WERI-Rb-1 (cell line): ENCODE data around the gene NET1.

ENCODE experiments used
- DNase-seq: peaks from one replicate; pipeline ENCODE4 v3.0.0-alpha.2; 2020
- H3K27ac ChIP-seq: fragments of 250-450 bp; sonication (Bioruptor Pico); 2 replicates; pipeline ENCODE4 v1.5.1; 2020; ENCODE audit warnings: mild to moderate bottlenecking, moderate library complexity
- H3K27me3 ChIP-seq: fragments of 250-450 bp; sonication (Bioruptor Pico); 2 replicates; pipeline ENCODE4 v1.5.1; 2021; ENCODE audit warnings: mild to moderate bottlenecking, low read depth, moderate library complexity; ENCODE audit not compliant: insufficient read depth, severe bottlenecking
- H3K36me3 ChIP-seq: fragments of 250-450 bp; sonication (Bioruptor Pico); 2 replicates; pipeline ENCODE4 v1.5.1; 2020; ENCODE audit warnings: mild to moderate bottlenecking, moderate library complexity
- H3K4me3 ChIP-seq: 2 replicates; pipeline ENCODE4 v1.5.1; 2011; ENCODE audit warnings: low read depth, mild to moderate bottlenecking, control low read depth, low read length
- H3K9me3 ChIP-seq: fragments of 250-450 bp; sonication (Bioruptor Pico); 2 replicates; pipeline ENCODE4 v1.5.1; 2021; ENCODE audit warnings: mild to moderate bottlenecking, moderate library complexity; ENCODE audit not compliant: severe bottlenecking
- TF ChIP-seq, protein P1 (sequence below): IDR thresholded peaks from 2 replicates; pipeline ENCODE4 v1.5.1; 2011; ENCODE audit warnings: low read depth, mild to moderate bottlenecking, control low read depth, inconsistent platforms, low read length

Gene NET1

DNA sequence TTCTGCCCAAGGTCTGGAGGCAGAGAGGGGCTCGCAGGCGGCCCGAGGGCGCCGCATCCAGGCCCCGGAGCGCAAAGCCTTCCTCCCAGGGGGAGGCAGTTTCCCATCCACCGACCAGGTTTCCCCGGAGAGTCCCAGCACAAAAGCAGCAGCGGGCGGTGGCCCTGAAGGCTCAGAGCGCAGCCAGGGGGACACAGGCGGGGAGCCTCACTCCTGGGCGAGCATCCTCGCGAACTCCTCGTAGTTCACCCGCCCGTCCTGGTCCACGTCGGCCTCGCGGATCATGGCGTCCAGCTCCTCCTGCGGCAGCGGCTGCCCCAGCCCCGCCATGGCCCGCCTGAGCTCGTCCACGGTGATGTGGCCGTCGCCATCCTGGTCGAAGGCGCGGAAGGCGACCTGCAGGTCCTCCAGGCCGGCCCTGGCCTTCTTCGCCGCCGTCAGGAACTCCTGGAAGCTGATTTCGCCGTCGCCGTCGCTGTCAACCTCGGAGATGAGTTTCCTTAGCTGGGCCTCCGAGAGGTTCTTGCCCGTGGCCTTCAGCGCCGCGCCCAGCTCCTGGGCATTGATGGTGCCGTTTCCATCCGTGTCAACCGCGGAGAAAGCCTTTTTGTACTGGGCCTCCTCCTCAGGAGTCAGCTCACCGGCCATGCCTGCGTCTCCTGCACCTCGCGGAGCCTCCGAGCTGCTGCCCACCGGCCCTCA is 86.6 kb downstream of the NET1 start:
- H3K4me3 ChIP-seq = no peak overlapping the region
- no peaks in the 10 kb centered on the region for H3K36me3 ChIP-seq
- H3K27me3 ChIP-seq = no peaks in the 10 kb centered on the region
- DNase-seq = no peak
- TF ChIP-seq, protein P1, sequence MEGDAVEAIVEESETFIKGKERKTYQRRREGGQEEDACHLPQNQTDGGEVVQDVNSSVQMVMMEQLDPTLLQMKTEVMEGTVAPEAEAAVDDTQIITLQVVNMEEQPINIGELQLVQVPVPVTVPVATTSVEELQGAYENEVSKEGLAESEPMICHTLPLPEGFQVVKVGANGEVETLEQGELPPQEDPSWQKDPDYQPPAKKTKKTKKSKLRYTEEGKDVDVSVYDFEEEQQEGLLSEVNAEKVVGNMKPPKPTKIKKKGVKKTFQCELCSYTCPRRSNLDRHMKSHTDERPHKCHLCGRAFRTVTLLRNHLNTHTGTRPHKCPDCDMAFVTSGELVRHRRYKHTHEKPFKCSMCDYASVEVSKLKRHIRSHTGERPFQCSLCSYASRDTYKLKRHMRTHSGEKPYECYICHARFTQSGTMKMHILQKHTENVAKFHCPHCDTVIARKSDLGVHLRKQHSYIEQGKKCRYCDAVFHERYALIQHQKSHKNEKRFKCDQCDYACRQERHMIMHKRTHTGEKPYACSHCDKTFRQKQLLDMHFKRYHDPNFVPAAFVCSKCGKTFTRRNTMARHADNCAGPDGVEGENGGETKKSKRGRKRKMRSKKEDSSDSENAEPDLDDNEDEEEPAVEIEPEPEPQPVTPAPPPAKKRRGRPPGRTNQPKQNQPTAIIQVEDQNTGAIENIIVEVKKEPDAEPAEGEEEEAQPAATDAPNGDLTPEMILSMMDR = no peak
- no peak overlapping the region for H3K27ac ChIP-seq
- no peaks in the 10 kb centered on the region for H3K9me3 ChIP-seq

- H3K4me3 ChIP-seq = no peak within 1 kb of the TSS
Observed at GRCh38 chr10:5499493-5500140, 87.3 kb downstream of the NET1 start, which contains the start of gene CALML5. Gene CALML5, minus strand, starts transcription at chr10:5499570. Its CDS starts 132 bp downstream, at chr10:5499438.

GRCh38 chr10:5500162-5500670 is 87.9 kb downstream of the NET1 start:
- Histone ChIP-seq H3K27me3 (no peaks in the 10 kb centered on the region), H3K36me3 (no peaks in the 10 kb centered on the region), H3K27ac (no peak overlapping the region), H3K4me3 (no peak overlapping the region), H3K9me3 (no peaks in the 10 kb centered on the region)
- TF ChIP-seq, protein P1 = no peak
- no peak for DNase-seq

More at GRCh38 chr10:5499493-5500140, 87.3 kb downstream of the NET1 start, which contains the start of gene CALML5:
- Histone ChIP-seq H3K36me3 (no peaks in the 10 kb centered on the region), H3K9me3 (no peaks in the 10 kb centered on the region), H3K27me3 (no peaks in the 10 kb centered on the region), H3K27ac (no peak within 1 kb of the TSS)
- TF ChIP-seq, protein P1 = no peak
- no peak for DNase-seq

DNA sequence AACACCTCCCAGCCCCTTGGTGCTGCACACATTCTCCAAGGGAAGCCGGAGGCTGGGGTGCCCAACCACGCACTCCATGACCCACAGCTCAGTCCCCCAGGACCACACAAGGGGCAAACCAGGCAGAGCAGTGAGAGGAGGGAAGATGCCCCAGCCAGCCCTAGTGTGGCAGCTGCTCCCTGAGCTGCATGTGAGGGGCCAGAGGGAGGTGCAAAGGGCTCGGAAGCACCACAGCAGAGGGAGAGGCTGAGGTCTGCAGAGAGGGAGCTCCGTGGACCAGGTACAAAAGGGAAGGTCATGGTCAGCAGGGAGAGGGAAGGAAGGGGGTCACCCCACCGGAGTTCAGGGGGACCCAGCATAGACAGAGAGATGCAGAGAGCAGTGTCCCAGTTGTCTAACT is 88.6 kb downstream of the NET1 start:
- Histone ChIP-seq H3K27ac (no peak overlapping the region), H3K36me3 (no peaks in the 10 kb centered on the region), H3K9me3 (no peaks in the 10 kb centered on the region), H3K27me3 (no peaks in the 10 kb centered on the region), H3K4me3 (no peak overlapping the region)
- DNase-seq = no peak
- TF ChIP-seq, protein P1 = no peak

GRCh38 chr10:5502061-5502521 is 89.7 kb downstream of the NET1 start:
- DNase-seq = no peak
- Histone ChIP-seq H3K36me3 (no peaks in the 10 kb centered on the region), H3K9me3 (no peaks in the 10 kb centered on the region), H3K27ac (no peak overlapping the region), H3K27me3 (no peaks in the 10 kb centered on the region), H3K4me3 (no peak overlapping the region)
- TF ChIP-seq, protein P1 = no peak
